GM13976 (cell line): ENCODE results near the gene POLR3C.
"Not testable (repeated sequence)": the region's sequence is repeated elsewhere in the genome, so short reads cannot be mapped to it uniquely, and the experiment has no call there.

Source experiments
- DNase-seq: peaks from one replicate; pipeline ENCODE4 v3.0.0; 2012; ENCODE audit warnings: low spot score
- CTCF ChIP-seq: IDR thresholded peaks from 2 replicates; pipeline ENCODE4 v1.5.1; 2012; ENCODE audit warnings: borderline replicate concordance, mild to moderate bottlenecking; ENCODE audit not compliant: insufficient read depth; ENCODE audit errors: extremely low read depth, missing control alignments, control extremely low read depth
- in situ Hi-C: fragments of 300-500 bp; cut with MboI; formaldehyde crosslinking; loops from one replicate; pipeline ENCODE4 v1.12.0; 2022; ENCODE audit warnings: low sequenced_read_pairs, mixed read lengths, inconsistent platforms; ENCODE audit not compliant: unreplicated experiment

POLR3C gene

GRCh38 chr1:145799806-145800205 is 24.2 kb upstream of the POLR3C start:
- DNase-seq: no peak
- in situ Hi-C loops: no loop called here
- no peak for TF ChIP-seq CTCF

- no peak for DNase-seq
- in situ Hi-C loops: no loop called here
Measured at GRCh38 chr1:145804235-145805045, 19.6 kb upstream of the POLR3C start.

GRCh38 chr1:145805057-145805456 is 18.9 kb upstream of the POLR3C start:
- DNase-seq: no peak
- TF ChIP-seq CTCF: no peak
- in situ Hi-C loops: no loop called here

More at GRCh38 chr1:145804235-145805045, 19.6 kb upstream of the POLR3C start:
- TF ChIP-seq CTCF: no peak

GRCh38 chr1:145806408-145806807 is 17.6 kb upstream of the POLR3C start:
- in situ Hi-C loops: no loop called here
- no peak for TF ChIP-seq CTCF
- no peak for DNase-seq

- TF ChIP-seq CTCF: no peak
- DNase-seq: no peak
- in situ Hi-C loops: no loop called here
Measured at GRCh38 chr1:145806844-145807243, 17.2 kb upstream of the POLR3C start.

GRCh38 chr1:145812977-145813810 is 10.8 kb upstream of the POLR3C start:
- in situ Hi-C loops: not testable (repeated sequence)

GRCh38 chr1:145818095-145818494 is 5.9 kb upstream of the POLR3C start:
- in situ Hi-C loops, DNase-seq: not testable (repeated sequence)

More at GRCh38 chr1:145812977-145813810, 10.8 kb upstream of the POLR3C start:
- not testable (repeated sequence) for DNase-seq

GRCh38 chr1:145822779-145823331 is 1.1 kb upstream of the POLR3C start:
- DNase-seq, in situ Hi-C loops: not testable (repeated sequence)
